ENCODE data around the gene SMIM15. TPM values are rescaled to one million over a fixed set of nuclear protein-coding genes. Genes with fewer than 3 reads are reported as not detected.

Gene SMIM15
- total and polyA plus RNA-seq, 2 donors (not counting 1 experiment from before 2014, with no cell fraction given): 63.3 to 64.6 TPM

DNA sequence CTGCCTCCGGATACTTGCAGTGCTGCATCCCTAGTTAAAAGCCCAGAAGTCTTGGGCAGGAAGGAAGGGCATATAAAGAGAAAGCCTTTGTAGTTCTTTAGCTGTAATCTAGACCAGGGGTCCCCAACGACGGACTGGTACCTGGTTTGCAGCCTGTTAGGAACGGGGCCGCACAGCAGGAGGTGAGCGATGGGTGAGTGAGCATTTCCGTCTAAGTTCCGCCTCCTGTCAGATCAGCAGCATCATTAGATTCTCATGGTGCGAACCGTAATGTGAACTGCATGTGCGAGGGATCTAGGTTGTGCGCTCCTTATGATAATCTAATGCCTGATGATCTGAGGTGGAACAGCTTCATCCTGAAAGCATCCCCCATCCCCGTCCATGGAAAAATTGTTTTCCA lies 1.6 kb upstream of the SMIM15 start:
- Histone ChIP-seq H3K36me3 (ENCODE audit: control insufficient read depth, insufficient read depth, low read length) (peaks cover 3% of the 10 kb centered on the region), H3K27ac (ENCODE audit: insufficient read depth, low read length) (no peak overlapping the region), H3K79me2 (ENCODE audit: control insufficient read depth, insufficient read depth, low read length) (peaks cover 44% of the 10 kb centered on the region), H3K4me3 (replicated peaks in 1 of 4; ENCODE audit: control extremely low read depth in 1 of 4, insufficient read depth in 1 of 4, low read depth in 3 of 4, low read length in 4 of 4) (peak overlapping the region in 2 of 4 experiments; percentile 85 to 99), H3K9ac (ENCODE audit: insufficient read depth, low read length) (no peak overlapping the region), H3K4me2 (ENCODE audit: extremely low read depth, insufficient read depth, low read length) (peak overlapping the region; percentile 92), H3K9me3 (ENCODE audit: control insufficient read depth, insufficient read depth, low read depth, low read length) (no peaks in the 10 kb centered on the region), H4K20me1 (ENCODE audit: control insufficient read depth, extremely low read depth, insufficient read depth, low read length) (no peaks in the 10 kb centered on the region), H3K27me3 (ENCODE audit: control insufficient read depth, insufficient read depth, low read length) (no peaks in the 10 kb centered on the region), H3K4me1 (ENCODE audit: control insufficient read depth, extremely low read depth, insufficient read depth, low read length) (no peaks in the 10 kb centered on the region), H2AFZ (ENCODE audit: low read length) (no peak overlapping the region)
- no peak for DNase-seq (ENCODE audit: low read depth in 2 of 2)
- TF ChIP-seq, protein P1, sequence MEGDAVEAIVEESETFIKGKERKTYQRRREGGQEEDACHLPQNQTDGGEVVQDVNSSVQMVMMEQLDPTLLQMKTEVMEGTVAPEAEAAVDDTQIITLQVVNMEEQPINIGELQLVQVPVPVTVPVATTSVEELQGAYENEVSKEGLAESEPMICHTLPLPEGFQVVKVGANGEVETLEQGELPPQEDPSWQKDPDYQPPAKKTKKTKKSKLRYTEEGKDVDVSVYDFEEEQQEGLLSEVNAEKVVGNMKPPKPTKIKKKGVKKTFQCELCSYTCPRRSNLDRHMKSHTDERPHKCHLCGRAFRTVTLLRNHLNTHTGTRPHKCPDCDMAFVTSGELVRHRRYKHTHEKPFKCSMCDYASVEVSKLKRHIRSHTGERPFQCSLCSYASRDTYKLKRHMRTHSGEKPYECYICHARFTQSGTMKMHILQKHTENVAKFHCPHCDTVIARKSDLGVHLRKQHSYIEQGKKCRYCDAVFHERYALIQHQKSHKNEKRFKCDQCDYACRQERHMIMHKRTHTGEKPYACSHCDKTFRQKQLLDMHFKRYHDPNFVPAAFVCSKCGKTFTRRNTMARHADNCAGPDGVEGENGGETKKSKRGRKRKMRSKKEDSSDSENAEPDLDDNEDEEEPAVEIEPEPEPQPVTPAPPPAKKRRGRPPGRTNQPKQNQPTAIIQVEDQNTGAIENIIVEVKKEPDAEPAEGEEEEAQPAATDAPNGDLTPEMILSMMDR (conservative IDR thresholded peaks at IDR 0.05 in 1 of 2, IDR thresholded peaks at IDR 0.05 in 1 of 2; ENCODE audit: low read depth in 1 of 2, low read length in 2 of 2): no peak
- no peak for TF ChIP-seq EZH2 (IDR thresholded peaks at IDR 0.05; ENCODE audit: low read length, missing control alignments)

DNA sequence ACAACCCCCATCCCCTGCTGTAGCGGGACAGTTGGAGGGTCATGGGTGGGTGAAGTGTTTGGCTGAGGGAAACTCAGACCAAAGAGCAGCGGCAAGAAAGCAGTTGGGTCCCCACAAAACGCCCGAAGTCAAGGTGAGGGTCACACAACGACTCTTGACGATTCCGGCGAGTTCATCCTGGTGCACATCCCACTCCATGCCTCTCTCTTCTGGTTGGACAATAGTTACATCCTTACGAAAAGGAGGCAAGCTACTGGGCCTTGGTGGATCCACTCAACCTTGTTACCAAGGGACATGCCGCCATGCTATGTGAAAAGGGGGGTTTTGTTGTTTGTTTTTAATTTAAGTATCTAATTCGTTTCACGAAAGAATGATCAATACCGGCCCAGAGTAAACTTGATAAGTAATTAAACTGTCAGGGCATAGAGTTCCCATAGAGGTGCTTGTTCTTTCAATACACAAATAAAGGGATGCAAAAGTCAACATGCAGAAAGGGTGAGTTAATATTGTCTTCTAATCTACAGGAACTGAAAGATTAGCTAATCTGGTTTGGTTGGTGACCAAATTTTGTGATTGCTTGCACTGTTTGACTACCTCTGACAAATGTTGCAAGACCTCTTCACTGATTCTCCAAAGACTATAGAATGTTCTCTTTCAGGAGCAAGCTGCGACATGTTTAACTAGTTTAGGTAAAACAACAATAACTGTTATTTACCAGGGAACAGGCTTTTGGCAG lies 732 bp upstream of the SMIM15 start:
- Histone ChIP-seq H4K20me1 (ENCODE audit: control insufficient read depth, extremely low read depth, insufficient read depth, low read length) (no peaks in the 10 kb centered on the region), H3K9me3 (ENCODE audit: control insufficient read depth, insufficient read depth, low read depth, low read length) (no peaks in the 10 kb centered on the region), H3K27me3 (ENCODE audit: control insufficient read depth, insufficient read depth, low read length) (no peaks in the 10 kb centered on the region), H3K27ac (ENCODE audit: insufficient read depth, low read length) (peak overlapping the region; percentile 99), H3K36me3 (ENCODE audit: control insufficient read depth, insufficient read depth, low read length) (peaks cover 3% of the 10 kb centered on the region), H3K4me3 (replicated peaks in 1 of 4; ENCODE audit: control extremely low read depth in 1 of 4, insufficient read depth in 1 of 4, low read depth in 3 of 4, low read length in 4 of 4) (peak overlapping the region; percentile 85 to 100 (median 98)), H3K79me2 (ENCODE audit: control insufficient read depth, insufficient read depth, low read length) (peaks cover 44% of the 10 kb centered on the region), H3K4me1 (ENCODE audit: control insufficient read depth, extremely low read depth, insufficient read depth, low read length) (no peaks in the 10 kb centered on the region), H3K4me2 (ENCODE audit: extremely low read depth, insufficient read depth, low read length) (peak overlapping the region; percentile 92), H3K9ac (ENCODE audit: insufficient read depth, low read length) (peak overlapping the region; percentile 80), H2AFZ (ENCODE audit: low read length) (peak overlapping the region; percentile 93)
- no peak for TF ChIP-seq EZH2 (IDR thresholded peaks at IDR 0.05; ENCODE audit: low read length, missing control alignments)
- TF ChIP-seq, protein P1 (conservative IDR thresholded peaks at IDR 0.05 in 1 of 2, IDR thresholded peaks at IDR 0.05 in 1 of 2; ENCODE audit: low read depth in 1 of 2, low read length in 2 of 2): no peak
- peak; percentile 33 to 35 for DNase-seq (ENCODE audit: low read depth in 2 of 2)

DNA sequence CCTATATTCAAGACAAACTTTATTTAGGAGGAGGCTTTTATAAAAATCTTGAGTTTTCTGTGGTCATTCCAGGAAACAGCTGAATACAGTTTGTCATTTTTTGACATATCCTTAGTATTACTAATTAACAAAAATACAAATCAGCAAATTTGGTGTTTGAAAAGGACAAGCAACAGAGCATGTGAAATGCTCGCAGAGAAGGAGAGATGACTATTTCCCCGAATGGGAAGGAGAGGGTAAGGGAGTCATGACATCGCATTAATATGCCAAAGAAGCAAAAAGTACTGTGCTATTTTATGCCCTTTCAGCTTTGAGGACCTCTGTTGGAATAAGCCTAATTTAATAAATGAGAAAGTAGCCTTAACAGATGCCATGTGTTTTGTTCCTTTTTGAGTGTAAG lies 1.8 kb downstream of the SMIM15 start:
- no peak for DNase-seq (ENCODE audit: low read depth in 2 of 2)
- TF ChIP-seq, protein P1 (conservative IDR thresholded peaks at IDR 0.05 in 1 of 2, IDR thresholded peaks at IDR 0.05 in 1 of 2; ENCODE audit: low read depth in 1 of 2, low read length in 2 of 2): no peak
- no peak for TF ChIP-seq EZH2 (IDR thresholded peaks at IDR 0.05; ENCODE audit: low read length, missing control alignments)
- no peak overlapping the region for H3K9ac ChIP-seq (ENCODE audit: insufficient read depth, low read length)
- no peaks in the 10 kb centered on the region for H4K20me1 ChIP-seq (ENCODE audit: control insufficient read depth, extremely low read depth, insufficient read depth, low read length)
- no peaks in the 10 kb centered on the region for H3K9me3 ChIP-seq (ENCODE audit: control insufficient read depth, insufficient read depth, low read depth, low read length)
- H3K27me3 ChIP-seq (ENCODE audit: control insufficient read depth, insufficient read depth, low read length): no peaks in the 10 kb centered on the region
- H3K4me1 ChIP-seq (ENCODE audit: control insufficient read depth, extremely low read depth, insufficient read depth, low read length): no peaks in the 10 kb centered on the region
- peak overlapping the region; percentile 29 to 100 (median 92) for H3K4me3 ChIP-seq (replicated peaks in 1 of 4; ENCODE audit: control extremely low read depth in 1 of 4, insufficient read depth in 1 of 4, low read depth in 3 of 4, low read length in 4 of 4)
- H3K36me3 ChIP-seq (ENCODE audit: control insufficient read depth, insufficient read depth, low read length): peaks cover 3% of the 10 kb centered on the region
- peaks cover 45% of the 10 kb centered on the region for H3K79me2 ChIP-seq (ENCODE audit: control insufficient read depth, insufficient read depth, low read length)
- no peak overlapping the region for H3K27ac ChIP-seq (ENCODE audit: insufficient read depth, low read length)
- H3K4me2 ChIP-seq (ENCODE audit: extremely low read depth, insufficient read depth, low read length): peak overlapping the region; percentile 93
- H2AFZ ChIP-seq (ENCODE audit: low read length): no peak overlapping the region
